ENCODE results near the gene REEP5. TPM values are rescaled to one million over a fixed set of nuclear protein-coding genes. Genes with fewer than 3 reads are reported as not detected.

REEP5 gene
- 95.9 to 161 TPM (median 101 TPM) in 5 replicates for total RNA-seq (2022; extraction: Qiagen RNA extraction)

DNA sequence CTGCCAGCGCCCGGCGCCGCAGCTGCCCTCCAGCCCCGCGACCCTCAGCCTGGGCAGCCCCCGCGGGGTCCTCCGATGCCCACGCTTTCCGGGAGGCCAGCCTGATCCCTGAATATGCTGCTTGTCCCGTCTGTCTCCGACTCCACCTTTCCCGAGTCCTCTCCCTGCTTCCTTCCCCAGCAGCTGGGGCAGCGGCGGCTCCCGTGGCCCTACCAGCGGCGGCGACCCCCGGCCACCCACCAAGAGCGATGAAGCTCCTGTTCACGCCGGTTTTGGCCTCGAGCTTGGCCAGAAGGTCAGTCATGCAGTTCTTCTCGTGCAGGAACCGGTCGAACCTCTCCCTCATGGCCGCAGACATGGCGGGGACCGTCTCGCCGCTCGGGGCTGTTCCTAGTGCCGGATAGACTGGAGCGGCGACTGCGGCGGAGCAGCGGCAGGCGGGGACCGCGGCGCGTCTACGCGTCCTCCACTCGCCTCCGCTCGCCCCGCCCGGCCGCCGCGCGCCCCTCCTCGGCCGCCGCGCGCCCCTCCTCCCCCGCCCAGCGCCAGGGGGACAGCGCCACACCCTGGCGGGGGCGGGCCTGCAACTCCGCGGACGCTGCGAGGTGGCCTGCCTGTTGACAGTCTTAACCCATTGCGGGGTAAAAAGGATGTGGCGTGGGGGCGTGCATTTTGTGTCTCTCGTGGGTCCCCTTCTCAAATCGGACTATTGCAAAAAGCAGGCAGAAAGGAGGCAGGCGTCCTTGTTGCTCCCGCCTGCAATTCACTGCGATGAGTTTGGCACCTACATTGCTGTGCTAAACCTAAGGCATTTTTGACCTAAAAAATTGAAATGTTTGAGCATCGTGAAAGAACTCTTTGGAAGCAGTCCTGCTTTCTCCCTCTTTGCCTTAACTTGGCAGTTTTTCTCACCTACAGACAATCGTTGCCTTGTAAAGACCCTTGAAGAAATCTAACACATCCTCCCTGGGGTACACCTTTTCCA is at the start of gene REEP5:
Gene REEP5 (minus strand): TSS at position 395 of the 985 bp plus-strand sequence. CDS start 37 bp downstream, at position 358.

DNA sequence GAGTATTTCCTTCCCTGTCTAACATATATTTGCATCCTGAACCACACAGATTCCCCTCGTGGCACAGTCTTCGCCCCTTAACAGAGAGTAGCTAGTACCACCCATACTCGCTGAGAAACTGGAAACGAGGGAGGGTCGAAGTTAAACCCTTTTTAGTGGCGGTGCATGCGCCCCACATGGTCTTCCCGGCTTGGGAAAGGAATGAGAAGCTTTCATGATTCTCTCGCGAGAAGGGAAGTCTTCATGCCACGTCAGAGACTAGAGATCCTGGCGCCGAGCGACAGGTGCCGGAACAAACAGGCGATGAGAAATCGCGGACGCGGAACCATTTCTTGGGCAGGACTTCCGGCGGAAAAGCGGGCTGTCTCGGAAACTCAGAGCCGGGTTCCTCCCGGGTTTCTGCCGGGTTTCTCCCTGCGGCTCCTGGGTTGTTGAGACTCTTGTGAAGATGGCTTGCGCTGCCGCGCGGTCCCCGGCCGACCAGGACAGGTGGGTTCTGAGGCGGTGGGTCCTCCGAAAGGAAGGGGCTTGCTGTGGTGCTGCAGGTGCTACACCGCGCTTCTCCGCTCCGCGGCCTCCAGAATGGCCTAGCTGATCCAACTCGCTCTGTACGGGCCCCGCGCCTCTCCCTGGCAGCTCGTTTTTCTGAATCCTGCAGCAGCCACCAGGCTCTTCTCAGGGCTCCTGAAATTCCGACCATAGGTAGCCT is 60.9 kb downstream of the REEP5 start, which contains the start of gene SRP19:
Gene SRP19 (plus strand): TSS at position 359 of the 709 bp plus-strand sequence. CDS start 90 bp downstream, at position 449.

Other genes starting within 250 kb of the REEP5 start
- 7.0 to 13.8 TPM (median 11.8 TPM) in 5 replicates for gene APC, start 184.3 kb downstream of the REEP5 start, total RNA-seq (2022; extraction: Qiagen RNA extraction)
- 84.9 to 98.2 TPM (median 88.7 TPM) in 5 replicates for gene SRP19, start 60.9 kb downstream of the REEP5 start, total RNA-seq (2022; extraction: Qiagen RNA extraction)
- gene DCP2, start 54.6 kb upstream of the REEP5 start, total RNA-seq (2022; extraction: Qiagen RNA extraction) = 9.2 to 14.8 TPM (median 11.9 TPM) in 5 replicates